ENCODE results near the gene C2orf49. TPM values are rescaled to one million over a fixed set of nuclear protein-coding genes. Genes with fewer than 3 reads are reported as not detected.

Gene C2orf49
- total and polyA plus RNA-seq, 2 of the 8 experiments (the other 6 are each of a cell fraction or from before 2014, with no cell fraction given): 5.6 to 19.9 TPM

GRCh38 chr2:105391058-105391627 lies 53.8 kb downstream of the C2orf49 start:
- no peak overlapping the region for H3K56ac ChIP-seq (replicated peaks; ENCODE audit: insufficient read length, low read depth, low read length)
- H3K27ac ChIP-seq (ENCODE audit: low read depth, low read length): no peak overlapping the region
- CTCF ChIA-PET (ENCODE audit: partially characterized antibody): interaction anchor here (0.7 to 5.6 kb wide), 4 partner anchors 8 to 1384 kb away, joined by 3 to 27 read pairs (median 6); partner anchors contain the start of gene FHL2
- H3K9me3 ChIP-seq (ENCODE audit: insufficient read depth in 2 of 2, low read depth in 1 of 2, low read length in 1 of 2): no peaks in the 10 kb centered on the region
- no peak overlapping the region for H3K4ac ChIP-seq (replicated peaks; ENCODE audit: insufficient read length, low read depth, low read length)
- H2BK5ac ChIP-seq (ENCODE audit: low read depth, low read length): no peak overlapping the region
- no peak overlapping the region for H2BK12ac ChIP-seq (ENCODE audit: low read depth, low read length)
- no peaks in the 10 kb centered on the region for H3K4me1 ChIP-seq (replicated peaks in 1 of 4; ENCODE audit: control insufficient read depth in 3 of 4, insufficient read depth in 4 of 4, low read length in 3 of 4)
- H3K79me1 ChIP-seq (ENCODE audit: low read depth, low read length): peaks cover 11% of the 10 kb centered on the region
- TF ChIP-seq HDAC2 (IDR thresholded peaks at IDR 0.05; ENCODE audit: borderline replicate concordance in 1 of 2, low read depth in 2 of 2, low read length in 2 of 2): no peak
- TF ChIP-seq POLR2AphosphoS5 (IDR thresholded peaks at IDR 0.05; ENCODE audit: low read depth, low read length): 0 out of 2 replicates have a peak, but pooled peaks have one; percentile 52
- no peak overlapping the region for H3K9ac ChIP-seq (replicated peaks in 1 of 4; ENCODE audit: extremely low read depth in 1 of 4, low read depth in 3 of 4, low read length in 3 of 4)
- no peak overlapping the region for H2BK20ac ChIP-seq (ENCODE audit: low read length)
- H3K27me3 ChIP-seq (replicated peaks in 1 of 4; ENCODE audit: control insufficient read depth in 3 of 4, extremely low read depth in 1 of 4, insufficient read depth in 3 of 4, low read length in 3 of 4): no peaks in the 10 kb centered on the region
- H4K5ac ChIP-seq (ENCODE audit: insufficient read length, low read depth, low read length): no peak overlapping the region
- H3K36me3 ChIP-seq (ENCODE audit: control insufficient read depth in 2 of 4, insufficient read depth in 4 of 4, low read length in 3 of 4): peaks cover 3 to 8% (median 3%) of the 10 kb centered on the region in 4 experiments; a peak in 7 of 8 replicates
- H2BK120ac ChIP-seq (replicated peaks; ENCODE audit: low read depth, low read length): no peak overlapping the region
- no peak overlapping the region for H3K18ac ChIP-seq (ENCODE audit: extremely low read depth, low read length)
- no peak overlapping the region for H3K4me2 ChIP-seq (ENCODE audit: insufficient read depth in 1 of 2, low read depth in 2 of 2, low read length in 2 of 2)
- FAIRE-seq: no peak
- H2BK15ac ChIP-seq (ENCODE audit: low read length): no peak overlapping the region
- no peak overlapping the region for H3K14ac ChIP-seq (ENCODE audit: insufficient read length)
- no peak overlapping the region for H4K91ac ChIP-seq (replicated peaks; ENCODE audit: insufficient read length, low read length)
- peaks cover 0 to 1% of the 10 kb centered on the region in 2 experiments for H4K20me1 ChIP-seq (replicated peaks in 1 of 2; ENCODE audit: control insufficient read depth in 1 of 2, insufficient read depth in 2 of 2, low read length in 2 of 2)
- no peaks in the 10 kb centered on the region for H3K23me2 ChIP-seq (ENCODE audit: low read depth, low read length)
- DNase-seq (ENCODE audit: low read depth in 1 of 2, low spot score in 2 of 2): no peak
- POLR2A ChIA-PET (ENCODE audit: partially characterized antibody): interaction anchor here (1.0 to 2.1 kb wide), 2 partner anchors 7 to 15 kb away, joined by 3 to 8 read pairs; partner anchors contain the start of gene FHL2
- no peak overlapping the region for H2AFZ ChIP-seq (ENCODE audit: low read length)
- no peak overlapping the region for H4K8ac ChIP-seq (ENCODE audit: extremely low read depth, insufficient read depth, low read length)
- no peak overlapping the region for H3K23ac ChIP-seq (ENCODE audit: insufficient read length)
- no peak overlapping the region for H3K4me3 ChIP-seq (ENCODE audit: extremely low read depth in 1 of 4, insufficient read depth in 2 of 4, low read depth in 3 of 4, low read length in 4 of 4)
- H3K79me2 ChIP-seq (ENCODE audit: control insufficient read depth in 1 of 2, insufficient read depth in 2 of 2, low read length in 2 of 2): peaks cover 0 to 61% of the 10 kb centered on the region in 2 experiments; a peak in 2 of 4 replicates
- H2AK5ac ChIP-seq (ENCODE audit: low read depth, low read length): no peak overlapping the region
- WGBS, 2 experiments (ENCODE audit: extremely low coverage in 1 of 2, insufficient coverage in 1 of 2, insufficient read length in 1 of 2, insufficient replicate concordance in 2 of 2, low coverage in 1 of 2, low lambda C conversion rate in 2 of 2, missing lambda C conversion rate in 1 of 2): 91% methylated on average over 5 of the region's 5 CpGs; no CpG with 5 or more reads in 1 of the 2 experiments

Data from H1 (cell line).